ENCODE data around the gene RGL1. TPM values are rescaled to one million over a fixed set of nuclear protein-coding genes. Genes with fewer than 3 reads are reported as not detected.

Gene RGL1
- total RNA-seq, 1 donor from 2014 or later: 68.1 TPM

DNA sequence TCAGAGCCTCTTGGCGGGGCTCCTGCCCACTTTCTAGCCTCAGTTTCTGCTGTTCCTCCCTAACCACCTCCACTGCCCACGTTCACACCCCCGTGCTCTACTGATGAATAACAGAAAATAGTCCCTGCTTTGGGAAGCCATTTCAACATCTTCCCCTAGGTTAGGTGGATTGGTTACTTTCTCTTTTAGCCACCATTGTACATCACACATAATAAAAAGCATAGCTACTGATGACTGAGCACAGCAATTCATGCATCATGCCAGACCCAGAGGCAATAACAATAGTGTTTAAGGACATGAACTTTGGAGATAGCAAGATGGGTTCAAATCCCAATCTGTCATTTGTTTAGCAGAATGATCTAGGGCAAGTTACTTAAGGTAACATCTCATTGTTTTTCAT, 158.0 kb downstream of the RGL1 start:
- no peak for DNase-seq (ENCODE audit: extremely low spot score, unreplicated experiment)
- Mint-ChIP-seq H3K27me3 (ENCODE audit: unreplicated experiment) (no peaks in the 10 kb centered on the region), H3K9me3 (ENCODE audit: unreplicated experiment) (no peaks in the 10 kb centered on the region), H3K36me3 (ENCODE audit: unreplicated experiment) (no peaks in the 10 kb centered on the region), H3K4me1 (ENCODE audit: unreplicated experiment) (no peaks in the 10 kb centered on the region), H3K4me3 (ENCODE audit: unreplicated experiment) (no peak overlapping the region), H3K27ac (ENCODE audit: unreplicated experiment) (no peak overlapping the region)
- no peak for TF ChIP-seq CTCF (IDR thresholded peaks at IDR 0.05)

DNA sequence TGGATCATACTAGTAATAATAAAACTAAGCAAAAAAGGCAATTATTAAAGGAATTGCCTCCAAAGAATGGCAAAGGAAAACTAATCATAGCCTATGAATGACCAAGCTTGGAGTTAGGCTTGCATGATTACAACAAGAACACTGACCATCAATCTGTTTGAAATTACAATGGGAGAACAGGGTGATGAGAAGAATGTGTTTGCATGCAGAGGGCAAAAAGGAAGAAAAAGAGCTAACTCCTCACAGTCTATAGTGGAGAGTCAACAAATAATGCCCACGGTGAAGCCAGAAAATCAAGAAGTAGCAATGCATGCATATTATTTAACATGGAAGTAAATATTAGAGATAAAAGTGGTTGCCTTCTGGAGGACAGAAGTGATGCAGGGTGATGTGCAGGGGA, 160.8 kb downstream of the RGL1 start:
- no peak for DNase-seq (ENCODE audit: extremely low spot score, unreplicated experiment)
- no peak for TF ChIP-seq CTCF (IDR thresholded peaks at IDR 0.05)
- H3K36me3 Mint-ChIP-seq (ENCODE audit: unreplicated experiment): no peaks in the 10 kb centered on the region
- no peaks in the 10 kb centered on the region for H3K9me3 Mint-ChIP-seq (ENCODE audit: unreplicated experiment)
- no peaks in the 10 kb centered on the region for H3K27me3 Mint-ChIP-seq (ENCODE audit: unreplicated experiment)
- H3K4me1 Mint-ChIP-seq (ENCODE audit: unreplicated experiment): no peaks in the 10 kb centered on the region
- H3K27ac Mint-ChIP-seq (ENCODE audit: unreplicated experiment): no peak overlapping the region
- no peak overlapping the region for H3K4me3 Mint-ChIP-seq (ENCODE audit: unreplicated experiment)

GRCh38 chr1:183966487-183966886, 161.6 kb downstream of the RGL1 start:
- Mint-ChIP-seq H3K27ac (ENCODE audit: unreplicated experiment) (no peak overlapping the region), H3K4me1 (ENCODE audit: unreplicated experiment) (no peaks in the 10 kb centered on the region), H3K9me3 (ENCODE audit: unreplicated experiment) (no peaks in the 10 kb centered on the region), H3K27me3 (ENCODE audit: unreplicated experiment) (no peaks in the 10 kb centered on the region), H3K36me3 (ENCODE audit: unreplicated experiment) (no peaks in the 10 kb centered on the region), H3K4me3 (ENCODE audit: unreplicated experiment) (no peak overlapping the region)
- no peak for TF ChIP-seq CTCF (IDR thresholded peaks at IDR 0.05)
- no peak for DNase-seq (ENCODE audit: extremely low spot score, unreplicated experiment)

GRCh38 chr1:183967914-183968313, 163.0 kb downstream of the RGL1 start:
- DNase-seq (ENCODE audit: extremely low spot score, unreplicated experiment): no peak
- Mint-ChIP-seq H3K9me3 (ENCODE audit: unreplicated experiment) (no peaks in the 10 kb centered on the region), H3K27ac (ENCODE audit: unreplicated experiment) (no peak overlapping the region), H3K36me3 (ENCODE audit: unreplicated experiment) (no peaks in the 10 kb centered on the region), H3K4me1 (ENCODE audit: unreplicated experiment) (no peaks in the 10 kb centered on the region), H3K4me3 (ENCODE audit: unreplicated experiment) (no peak overlapping the region), H3K27me3 (ENCODE audit: unreplicated experiment) (no peaks in the 10 kb centered on the region)
- no peak for TF ChIP-seq CTCF (IDR thresholded peaks at IDR 0.05)

DNA sequence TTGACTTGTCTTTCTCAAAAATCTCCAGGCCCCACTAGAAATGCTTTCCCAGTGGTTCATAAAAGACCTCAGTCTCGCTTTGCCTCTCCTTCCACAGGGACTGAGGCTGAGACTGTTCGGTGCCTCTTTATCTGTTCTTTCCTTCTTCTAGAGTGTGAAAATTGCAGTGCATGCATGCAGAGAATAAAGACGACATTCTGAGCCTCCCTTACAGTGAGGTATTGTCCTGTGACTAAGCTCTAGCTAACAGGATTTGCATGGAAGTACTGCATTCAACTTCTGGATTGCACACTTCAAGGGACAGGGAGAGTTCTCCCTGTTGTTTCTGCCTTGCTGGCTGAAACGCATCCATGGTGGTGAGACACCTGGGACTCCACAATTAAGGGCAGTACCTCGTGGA, 163.5 kb downstream of the RGL1 start:
- no peaks in the 10 kb centered on the region for H3K36me3 Mint-ChIP-seq (ENCODE audit: unreplicated experiment)
- no peaks in the 10 kb centered on the region for H3K4me1 Mint-ChIP-seq (ENCODE audit: unreplicated experiment)
- H3K27me3 Mint-ChIP-seq (ENCODE audit: unreplicated experiment): no peaks in the 10 kb centered on the region
- no peaks in the 10 kb centered on the region for H3K9me3 Mint-ChIP-seq (ENCODE audit: unreplicated experiment)
- TF ChIP-seq CTCF (IDR thresholded peaks at IDR 0.05): no peak
- DNase-seq (ENCODE audit: extremely low spot score, unreplicated experiment): no peak
- H3K4me3 Mint-ChIP-seq (ENCODE audit: unreplicated experiment): no peak overlapping the region
- no peak overlapping the region for H3K27ac Mint-ChIP-seq (ENCODE audit: unreplicated experiment)

Measured in osteocyte (in vitro differentiated cells).